Astrocyte of the spinal cord (primary cell): ENCODE results near the gene HJURP.

Experiments
- DNase-seq: peaks from one replicate; pipeline ENCODE4 v3.0.0; 2011; ENCODE audit warnings: low read depth, low spot score
- H3K4me3 ChIP-seq: 2 replicates; pipeline ENCODE4 v1.5.1; 2011; ENCODE audit warnings: low read depth, mild to moderate bottlenecking, low read length, moderate library complexity
- in situ Hi-C: cut with HindIII; loops from 2 replicates; pipeline ENCODE4 v1.10.0; 2017; ENCODE audit warnings: low sequenced_read_pairs
- TF ChIP-seq, protein P1 (sequence below): IDR thresholded peaks from 2 replicates; pipeline ENCODE4 v1.5.1; 2012; ENCODE audit warnings: low read depth, mild to moderate bottlenecking, low read length, inconsistent platforms

HJURP gene

DNA sequence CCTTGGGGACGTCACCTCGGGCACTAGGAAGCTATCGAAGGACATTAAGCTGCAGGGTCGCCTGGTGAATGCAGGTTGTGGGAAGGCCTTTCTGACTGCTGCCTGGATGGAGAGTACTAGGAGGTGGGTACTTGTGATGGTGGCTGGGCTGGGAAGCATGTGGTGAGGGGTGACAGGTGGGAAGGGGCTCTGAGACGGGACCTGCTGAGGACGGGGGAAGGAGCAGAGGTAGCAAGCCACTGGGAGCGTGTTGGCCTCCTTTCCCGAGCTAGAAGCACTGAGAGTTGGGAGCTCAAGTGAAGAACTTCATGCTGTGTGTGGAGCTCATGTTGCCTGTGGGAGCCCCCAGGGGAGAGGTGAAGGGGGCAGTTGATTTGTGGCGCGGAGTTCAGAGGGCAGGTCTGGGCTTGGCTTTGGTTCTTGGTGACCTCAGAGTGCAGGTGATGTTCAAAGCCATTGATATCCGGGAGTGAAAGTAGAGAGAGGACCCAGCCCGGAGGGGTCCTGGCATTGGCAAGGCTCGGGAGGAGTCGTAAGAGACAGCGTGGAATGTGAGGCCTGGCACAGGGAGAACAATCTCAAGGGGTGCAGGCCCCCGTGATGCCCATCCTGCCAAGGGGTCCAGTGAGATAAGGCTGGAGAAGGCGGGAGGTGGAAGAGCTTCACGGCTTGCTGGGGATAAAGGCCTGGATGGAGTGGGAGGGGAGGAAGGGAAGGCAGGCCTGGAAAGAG, 63.0 kb downstream of the HJURP start:
- in situ Hi-C loops, result no loop called here
- H3K4me3 ChIP-seq, result no peak overlapping the region
- no peak for DNase-seq
- TF ChIP-seq, protein P1, sequence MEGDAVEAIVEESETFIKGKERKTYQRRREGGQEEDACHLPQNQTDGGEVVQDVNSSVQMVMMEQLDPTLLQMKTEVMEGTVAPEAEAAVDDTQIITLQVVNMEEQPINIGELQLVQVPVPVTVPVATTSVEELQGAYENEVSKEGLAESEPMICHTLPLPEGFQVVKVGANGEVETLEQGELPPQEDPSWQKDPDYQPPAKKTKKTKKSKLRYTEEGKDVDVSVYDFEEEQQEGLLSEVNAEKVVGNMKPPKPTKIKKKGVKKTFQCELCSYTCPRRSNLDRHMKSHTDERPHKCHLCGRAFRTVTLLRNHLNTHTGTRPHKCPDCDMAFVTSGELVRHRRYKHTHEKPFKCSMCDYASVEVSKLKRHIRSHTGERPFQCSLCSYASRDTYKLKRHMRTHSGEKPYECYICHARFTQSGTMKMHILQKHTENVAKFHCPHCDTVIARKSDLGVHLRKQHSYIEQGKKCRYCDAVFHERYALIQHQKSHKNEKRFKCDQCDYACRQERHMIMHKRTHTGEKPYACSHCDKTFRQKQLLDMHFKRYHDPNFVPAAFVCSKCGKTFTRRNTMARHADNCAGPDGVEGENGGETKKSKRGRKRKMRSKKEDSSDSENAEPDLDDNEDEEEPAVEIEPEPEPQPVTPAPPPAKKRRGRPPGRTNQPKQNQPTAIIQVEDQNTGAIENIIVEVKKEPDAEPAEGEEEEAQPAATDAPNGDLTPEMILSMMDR, result no peak

- in situ Hi-C loops, result no loop called here
- TF ChIP-seq, protein P1, result no peak
- H3K4me3 ChIP-seq, result no peak overlapping the region
- DNase-seq, result no peak
Observed at GRCh38 chr2:233789554-233789953, 64.8 kb downstream of the HJURP start.
